Fibroblast of mammary gland (primary cell): ENCODE measurements around the gene SRGAP3.

Experiments
- DNase-seq: peaks from one replicate; pipeline ENCODE4 v3.0.0-alpha.2; 2010; ENCODE audit warnings: low read depth
- H3K4me3 ChIP-seq: 2 replicates; pipeline ENCODE4 v1.5.1; 2011; ENCODE audit warnings: low read depth, mild to moderate bottlenecking, low read length, moderate library complexity; ENCODE audit not compliant: control insufficient read depth
- CTCF ChIP-seq: conservative IDR thresholded peaks from 2 replicates; pipeline ENCODE4 v1.5.1; 2011; ENCODE audit warnings: low read depth, low read length, inconsistent platforms; ENCODE audit not compliant: control insufficient read depth, insufficient read depth

SRGAP3 gene

GRCh38 chr3:9115336-9115735 lies 134.1 kb downstream of the SRGAP3 start:
- TF ChIP-seq CTCF: no peak
- no peak overlapping the region for H3K4me3 ChIP-seq
- DNase-seq: no peak

- TF ChIP-seq CTCF: no peak
- H3K4me3 ChIP-seq: no peak overlapping the region
- DNase-seq: no peak
Measured at GRCh38 chr3:9113040-9113439, 136.4 kb downstream of the SRGAP3 start.

- DNase-seq: peak; percentile 55
- H3K4me3 ChIP-seq: no peak overlapping the region
- peak; percentile 31 for TF ChIP-seq CTCF
Measured at GRCh38 chr3:9111866-9112265, 137.6 kb downstream of the SRGAP3 start.

GRCh38 chr3:9111417-9111816 lies 138.0 kb downstream of the SRGAP3 start:
- no peak for DNase-seq
- no peak overlapping the region for H3K4me3 ChIP-seq
- no peak for TF ChIP-seq CTCF

- TF ChIP-seq CTCF: no peak
- DNase-seq: no peak
- no peak overlapping the region for H3K4me3 ChIP-seq
Measured at GRCh38 chr3:9110802-9111201, 138.6 kb downstream of the SRGAP3 start.

GRCh38 chr3:9110316-9110715 lies 139.1 kb downstream of the SRGAP3 start:
- no peak for DNase-seq
- TF ChIP-seq CTCF: no peak
- no peak overlapping the region for H3K4me3 ChIP-seq

- no peak for TF ChIP-seq CTCF
- no peak for DNase-seq
- H3K4me3 ChIP-seq: no peak overlapping the region
Measured at GRCh38 chr3:9109568-9109914, 139.9 kb downstream of the SRGAP3 start.
